GM19397 (cell line): ENCODE data around the gene PTPRU.
"Not testable (repeated sequence)": the region's sequence is repeated elsewhere in the genome, so short reads cannot be mapped to it uniquely, and the experiment has no call there.

Experiments
- ATAC-seq: cut with Tn5 transposase; IDR thresholded peaks from one replicate; pipeline ENCODE4 v1.9.1; 2021; ENCODE audit warnings: mild to moderate bottlenecking, moderate library complexity; ENCODE audit not compliant: unreplicated experiment

The PTPRU gene

DNA sequence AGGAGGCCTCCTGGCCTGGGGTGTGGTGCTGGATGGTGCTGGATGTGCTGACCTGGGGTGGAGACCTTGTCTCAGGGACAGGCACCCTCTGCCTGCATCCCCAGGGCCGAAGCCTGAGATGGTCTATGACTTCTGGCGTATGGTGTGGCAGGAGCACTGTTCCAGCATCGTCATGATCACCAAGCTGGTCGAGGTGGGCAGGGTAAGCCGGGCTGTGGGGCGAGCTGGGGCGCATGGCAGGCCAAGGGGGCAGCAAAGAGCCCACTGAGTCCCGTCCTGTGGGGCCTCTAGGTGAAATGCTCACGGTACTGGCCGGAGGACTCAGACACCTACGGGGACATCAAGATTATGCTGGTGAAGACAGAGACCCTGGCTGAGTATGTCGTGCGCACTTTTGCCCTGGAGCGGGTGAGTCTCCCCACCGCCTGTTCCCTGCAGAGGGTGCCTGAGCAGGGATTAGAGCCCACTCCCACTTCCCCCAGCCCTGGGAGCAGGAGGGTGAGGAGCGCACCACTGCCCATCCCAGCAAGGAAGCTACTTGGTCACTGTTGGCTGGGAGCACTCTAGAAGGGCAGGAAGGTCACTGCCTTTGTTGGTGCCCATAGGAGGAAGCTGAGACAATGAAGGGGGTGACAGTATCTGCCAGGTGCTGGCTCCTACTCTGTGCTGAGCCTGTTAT is 75.2 kb downstream of the PTPRU start:
- ATAC-seq = no peak

DNA sequence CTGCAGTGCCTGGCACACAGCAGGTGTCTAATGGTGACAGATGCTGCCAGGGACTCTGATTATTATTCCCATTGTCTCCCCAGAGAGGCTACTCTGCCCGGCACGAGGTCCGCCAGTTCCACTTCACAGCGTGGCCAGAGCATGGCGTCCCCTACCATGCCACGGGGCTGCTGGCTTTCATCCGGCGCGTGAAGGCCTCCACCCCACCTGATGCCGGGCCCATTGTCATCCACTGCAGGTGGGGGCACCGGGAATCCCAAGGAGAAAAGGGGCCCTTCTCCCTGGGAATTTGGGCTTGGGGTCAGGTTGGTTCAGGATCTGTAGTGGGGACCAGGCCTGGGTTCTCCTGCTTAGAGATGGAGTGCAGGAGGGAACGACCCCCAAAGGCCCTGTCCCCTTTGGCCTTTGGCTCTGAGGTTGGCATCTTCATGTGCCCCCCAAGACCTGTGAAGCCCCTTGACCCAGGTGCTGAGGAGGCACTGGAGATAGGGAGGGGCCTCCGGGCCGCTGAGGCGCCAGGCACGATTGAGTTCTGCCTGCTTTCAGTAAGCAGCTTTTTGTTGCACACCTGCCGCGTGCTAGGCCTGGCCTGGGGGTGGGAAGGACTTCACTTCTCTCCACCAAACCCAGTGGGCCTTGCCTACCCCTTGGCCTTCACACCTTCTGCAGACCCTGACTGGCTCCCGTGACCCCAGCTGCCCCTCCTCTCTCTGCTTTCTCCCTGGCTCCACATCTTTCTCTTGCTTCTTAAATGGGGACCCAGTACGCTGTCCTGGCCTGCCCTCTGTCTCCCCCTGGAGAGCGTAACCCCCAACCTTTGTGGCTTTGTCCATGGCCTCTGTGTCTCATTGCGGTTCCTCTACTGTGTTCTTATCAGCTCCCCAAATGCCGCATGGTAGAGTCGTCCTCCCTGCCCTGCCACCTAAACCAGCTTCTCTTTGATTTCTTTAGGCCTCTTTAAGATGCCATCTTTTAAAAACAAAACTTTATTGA is 76.4 kb downstream of the PTPRU start:
- ATAC-seq = no peak

DNA sequence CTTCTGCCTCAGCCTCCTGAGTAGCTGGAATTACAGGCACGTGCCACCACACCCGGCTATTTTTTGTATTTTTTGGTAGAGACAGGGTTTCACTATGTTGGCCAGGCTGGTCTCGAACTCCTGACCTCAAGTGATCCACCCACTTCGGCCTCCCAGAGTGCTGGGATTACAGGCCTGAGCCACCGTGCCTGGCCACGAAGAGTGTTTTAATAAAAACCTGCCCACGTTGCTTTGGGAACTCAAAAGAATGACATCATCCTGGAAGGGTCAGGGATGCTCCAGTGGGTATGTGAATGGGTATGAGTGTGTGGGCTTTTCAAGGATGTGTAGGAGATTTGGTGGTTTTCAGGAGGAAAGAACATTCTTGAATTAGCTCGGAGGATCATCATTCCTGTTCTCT is 78.4 kb downstream of the PTPRU start:
- not testable (repeated sequence) for ATAC-seq

DNA sequence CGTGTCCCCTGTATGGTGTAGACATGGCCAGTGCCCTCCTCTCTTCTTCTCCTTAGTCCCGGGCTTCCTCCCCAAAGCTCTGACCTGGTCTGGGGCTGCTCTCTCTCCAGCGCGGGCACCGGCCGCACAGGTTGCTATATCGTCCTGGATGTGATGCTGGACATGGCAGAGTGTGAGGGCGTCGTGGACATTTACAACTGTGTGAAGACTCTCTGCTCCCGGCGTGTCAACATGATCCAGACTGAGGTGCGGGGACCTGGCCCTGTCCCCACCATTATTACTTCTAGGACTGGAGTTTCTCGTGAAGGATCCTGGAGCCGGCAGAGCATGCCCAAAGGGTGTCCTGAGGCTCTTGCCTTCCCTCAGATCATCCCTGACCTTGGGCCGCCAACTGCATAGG is 78.9 kb downstream of the PTPRU start:
- no peak for ATAC-seq

DNA sequence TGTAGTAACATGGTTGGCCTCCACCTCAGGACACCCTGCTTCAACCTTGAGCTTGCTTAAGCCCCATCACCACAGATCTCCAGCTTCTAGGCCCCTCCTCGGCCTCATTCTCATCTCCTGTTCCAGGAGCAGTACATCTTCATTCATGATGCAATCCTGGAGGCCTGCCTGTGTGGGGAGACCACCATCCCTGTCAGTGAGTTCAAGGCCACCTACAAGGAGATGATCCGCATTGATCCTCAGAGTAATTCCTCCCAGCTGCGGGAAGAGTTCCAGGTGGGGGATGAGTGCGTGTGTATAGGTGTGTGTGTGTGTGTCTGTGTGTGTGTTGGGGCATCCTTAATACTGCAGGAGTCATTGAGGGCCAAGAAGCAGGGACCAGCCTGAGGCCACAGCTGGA is 79.6 kb downstream of the PTPRU start:
- ATAC-seq = no peak

DNA sequence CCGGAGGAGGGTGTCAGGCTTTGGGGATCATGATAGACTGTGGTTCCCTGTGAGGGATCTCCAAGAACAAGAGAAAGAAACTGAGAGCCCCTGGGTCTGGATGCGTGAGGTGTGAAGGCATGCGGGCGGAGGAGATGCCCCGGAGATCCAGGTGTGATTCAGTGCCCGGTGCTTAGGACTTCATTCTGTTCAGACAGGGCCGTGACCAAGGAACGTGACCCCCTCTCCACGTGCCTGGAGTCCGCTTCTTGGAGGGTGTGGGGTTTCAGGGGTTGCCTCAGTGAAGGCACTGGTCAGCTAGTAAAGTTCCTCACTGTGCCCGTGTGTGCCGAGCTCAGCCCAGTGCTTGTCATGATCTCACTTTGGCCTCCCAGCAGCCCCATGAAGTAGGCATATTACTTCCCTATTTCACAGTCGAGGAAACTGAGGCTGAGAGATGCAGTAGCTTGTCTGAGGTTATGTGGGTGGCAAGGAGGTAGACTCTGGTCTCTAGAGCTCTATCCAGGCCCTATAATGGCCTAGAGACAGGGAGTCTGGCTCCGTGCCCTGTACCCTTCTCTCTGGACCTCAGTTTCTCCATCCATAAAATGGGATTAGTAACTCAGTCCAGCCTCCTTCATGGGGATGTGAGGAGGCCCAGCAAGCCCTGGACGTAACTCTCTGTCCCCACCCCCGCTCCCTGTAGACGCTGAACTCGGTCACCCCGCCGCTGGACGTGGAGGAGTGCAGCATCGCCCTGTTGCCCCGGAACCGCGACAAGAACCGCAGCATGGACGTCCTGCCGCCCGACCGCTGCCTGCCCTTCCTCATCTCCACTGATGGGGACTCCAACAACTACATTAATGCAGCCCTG is 81.0 kb downstream of the PTPRU start:
- no peak for ATAC-seq

DNA sequence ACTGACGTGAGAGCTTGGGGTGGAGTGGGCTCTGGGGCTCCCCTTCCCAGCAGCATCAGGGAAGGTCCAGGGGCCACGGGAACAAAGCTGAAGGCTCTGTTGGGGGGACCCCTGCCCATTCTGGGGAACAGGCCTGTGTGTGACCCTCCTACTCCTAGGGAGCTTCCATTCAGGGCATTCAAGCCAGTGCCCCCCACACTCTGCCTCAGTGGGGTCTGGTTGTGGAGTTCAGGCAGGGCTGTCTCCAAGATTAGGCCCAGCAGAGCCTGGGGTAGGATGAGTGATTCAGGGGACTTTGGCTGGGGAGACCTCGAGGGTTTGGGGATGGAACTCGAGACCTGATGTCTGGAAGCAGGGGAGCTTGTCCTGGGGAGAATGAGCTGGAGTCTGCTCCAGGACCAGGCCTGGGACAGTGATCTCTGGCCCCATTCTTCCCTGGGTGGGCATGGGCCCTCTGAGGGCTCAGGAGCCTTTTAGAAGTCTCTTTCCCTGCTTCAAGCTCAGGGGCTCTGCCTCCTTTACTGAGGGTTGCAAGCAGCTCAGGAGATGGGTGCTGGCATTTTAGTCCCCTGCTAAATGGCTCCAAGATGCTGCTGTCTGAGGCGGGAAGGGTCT is 81.7 kb downstream of the PTPRU start:
- no peak for ATAC-seq

DNA sequence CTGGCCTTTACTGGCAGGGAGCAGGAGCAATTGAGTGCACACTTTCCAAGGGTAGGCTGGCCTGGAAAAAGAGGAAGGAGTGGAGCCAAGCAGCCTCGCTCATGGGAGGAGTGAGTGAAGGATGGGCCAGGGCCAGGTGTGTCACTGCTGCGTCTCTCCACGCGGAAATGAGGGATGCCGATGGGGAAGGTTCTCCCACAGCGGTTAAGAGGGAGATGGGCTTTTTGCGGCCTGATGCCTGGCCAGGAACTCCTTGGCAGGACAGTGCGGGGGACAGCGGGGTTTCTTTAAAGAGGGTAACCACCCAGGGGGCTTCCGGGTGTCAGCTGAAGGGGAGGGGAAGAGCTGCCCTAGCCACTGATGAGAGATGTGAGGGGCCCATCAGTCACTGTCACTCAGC is 82.4 kb downstream of the PTPRU start:
- ATAC-seq = no peak

DNA sequence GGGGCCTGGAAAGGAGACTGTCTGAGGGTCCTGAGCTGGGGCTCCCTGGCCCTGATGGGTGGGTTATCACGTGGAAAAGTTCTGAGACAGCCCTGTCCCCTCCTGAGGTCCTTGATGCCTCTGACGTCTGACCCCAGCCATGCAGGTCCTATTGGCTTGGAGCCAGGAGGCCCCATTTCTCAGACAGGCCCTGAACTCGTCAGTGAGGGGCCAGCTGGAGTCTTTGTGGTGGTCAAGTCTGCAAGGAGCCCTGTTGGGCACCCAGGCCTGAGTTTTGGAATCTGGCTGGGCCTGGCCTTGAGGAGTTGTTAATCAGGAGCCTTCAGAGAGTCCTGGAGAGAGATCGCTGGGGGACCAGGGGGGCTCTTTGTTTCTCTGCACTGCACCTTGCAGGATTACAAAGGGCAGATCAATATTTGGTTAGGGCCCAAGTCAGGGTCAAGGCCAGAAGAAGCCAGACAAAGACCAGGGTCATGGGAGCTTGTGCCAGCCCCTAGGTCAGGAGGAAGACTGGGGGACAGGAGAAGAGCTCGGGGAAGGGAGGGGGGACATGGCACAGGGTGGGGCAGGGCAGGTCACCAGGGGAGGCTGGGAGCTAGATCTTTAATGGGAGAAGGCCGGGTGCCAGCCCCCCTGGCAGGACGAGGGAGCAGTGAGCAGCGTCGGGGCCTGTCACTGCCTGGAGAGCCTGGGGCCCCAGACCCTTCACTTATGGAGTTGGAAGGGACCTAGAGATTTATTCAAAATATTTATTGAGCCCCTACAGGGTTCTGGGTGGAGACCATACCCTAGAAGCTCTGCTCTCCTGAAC is 83.2 kb downstream of the PTPRU start:
- ATAC-seq = no peak

DNA sequence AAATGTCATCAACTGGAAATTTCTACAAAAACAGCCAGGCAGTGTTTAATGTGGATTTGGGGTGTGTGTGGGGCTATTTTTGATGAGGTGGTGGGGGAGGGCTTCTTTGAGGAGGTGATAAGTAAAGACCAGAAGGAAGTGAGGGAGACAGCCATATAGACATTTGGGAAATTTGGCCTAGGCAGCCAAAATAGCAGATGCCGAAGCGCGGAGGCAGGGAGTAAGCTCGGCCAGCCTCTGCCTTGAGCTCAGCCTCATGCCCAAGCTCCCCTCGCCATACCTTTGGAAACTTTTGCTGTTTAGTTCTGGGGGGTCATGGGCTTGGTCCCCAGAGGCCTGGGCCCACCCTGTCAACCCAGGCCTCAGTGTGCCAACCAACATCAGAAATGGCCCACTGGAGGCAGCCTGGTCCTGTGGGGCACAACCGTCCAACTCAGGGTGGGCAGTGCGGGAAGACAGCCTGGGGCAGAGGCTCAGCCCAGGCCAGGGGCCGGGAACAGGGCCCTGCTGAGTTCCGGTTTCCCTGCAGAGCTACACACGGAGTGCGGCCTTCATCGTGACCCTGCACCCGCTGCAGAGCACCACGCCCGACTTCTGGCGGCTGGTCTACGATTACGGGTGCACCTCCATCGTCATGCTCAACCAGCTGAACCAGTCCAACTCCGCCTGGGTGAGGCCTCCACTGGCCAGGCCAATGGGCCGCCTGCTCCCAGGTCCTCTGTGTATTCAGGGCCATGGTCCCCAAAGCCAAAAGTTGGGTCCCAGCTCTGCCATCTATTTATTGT is 84.0 kb downstream of the PTPRU start:
- ATAC-seq = no peak

DNA sequence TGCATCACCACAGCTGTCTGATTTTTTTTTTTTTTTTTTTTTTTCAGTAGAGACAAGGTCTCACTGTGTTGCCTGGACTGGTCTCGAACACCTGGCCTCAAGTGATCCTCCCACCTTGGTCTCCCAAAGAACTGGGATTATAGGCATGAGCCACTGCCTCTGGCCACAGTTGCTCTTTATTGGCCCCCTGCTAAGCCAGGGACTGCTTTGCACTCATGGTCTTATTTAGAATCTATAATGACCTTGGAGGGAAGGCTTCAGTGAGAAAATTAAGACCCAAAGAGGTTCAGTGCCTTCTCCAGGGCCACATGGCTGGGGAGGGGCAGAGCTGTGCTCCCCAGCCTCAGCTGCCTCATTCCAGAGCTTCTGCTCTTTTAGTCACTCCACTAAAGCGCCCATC is 84.9 kb downstream of the PTPRU start:
- no peak for ATAC-seq

DNA sequence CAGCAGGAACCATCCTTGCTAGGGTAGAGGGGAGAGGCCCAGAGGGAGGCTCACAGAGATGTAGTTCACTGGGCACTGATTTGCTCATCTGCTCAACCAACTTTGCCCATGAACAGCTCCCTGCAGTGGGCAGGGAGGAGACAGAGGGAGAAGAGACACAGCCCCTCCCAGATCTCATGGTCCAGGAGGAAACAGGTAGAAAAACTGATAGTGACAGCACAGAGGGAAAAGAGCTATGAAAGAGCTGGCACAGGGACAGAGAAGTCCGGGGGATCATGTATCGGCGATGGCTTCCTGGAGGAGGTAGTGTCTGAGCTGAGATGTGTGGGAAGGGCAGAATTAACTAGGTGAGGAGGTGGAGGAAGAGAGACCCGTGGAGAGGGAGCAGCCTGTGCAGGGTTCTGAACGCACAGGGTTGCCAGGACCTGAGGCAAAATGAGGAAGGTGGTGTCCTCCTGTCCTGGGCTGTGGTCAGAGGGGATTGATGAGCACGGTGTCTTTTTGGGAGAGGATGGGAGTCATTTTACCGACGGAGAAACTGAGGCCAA is 85.9 kb downstream of the PTPRU start:
- ATAC-seq = no peak

DNA sequence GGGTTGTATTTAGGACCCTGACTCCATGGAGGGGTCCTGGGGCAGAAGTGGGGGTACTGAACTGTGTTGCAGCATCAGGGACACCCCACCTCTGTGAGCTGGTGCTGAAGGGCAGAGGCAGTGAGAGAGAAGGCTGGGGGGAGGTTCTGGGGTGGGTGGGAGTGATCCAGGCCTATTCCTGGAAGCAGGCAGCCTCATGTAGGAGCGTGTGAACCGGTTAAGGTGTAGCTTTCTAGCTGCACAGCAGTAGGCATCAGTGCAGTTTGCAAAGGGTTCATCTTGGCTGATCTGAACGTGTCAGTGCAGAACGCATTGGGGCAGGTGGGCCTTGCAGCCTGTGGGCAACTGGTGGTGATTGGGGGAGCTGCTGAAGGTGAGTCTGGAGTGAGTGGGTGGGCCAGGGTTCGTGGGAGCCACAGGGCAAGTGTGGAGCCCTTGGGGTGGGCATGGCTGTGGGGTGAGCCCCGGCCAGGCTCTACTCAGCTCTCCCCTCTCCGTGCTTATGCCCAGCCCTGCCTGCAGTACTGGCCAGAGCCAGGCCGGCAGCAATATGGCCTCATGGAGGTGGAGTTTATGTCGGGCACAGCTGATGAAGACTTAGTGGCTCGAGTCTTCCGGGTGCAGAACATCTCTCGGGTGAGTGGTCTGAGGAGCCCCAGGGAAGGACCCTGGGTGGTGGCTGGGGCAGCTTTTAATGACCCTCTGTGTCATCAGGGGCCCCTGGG is 86.7 kb downstream of the PTPRU start:
- ATAC-seq = no peak

DNA sequence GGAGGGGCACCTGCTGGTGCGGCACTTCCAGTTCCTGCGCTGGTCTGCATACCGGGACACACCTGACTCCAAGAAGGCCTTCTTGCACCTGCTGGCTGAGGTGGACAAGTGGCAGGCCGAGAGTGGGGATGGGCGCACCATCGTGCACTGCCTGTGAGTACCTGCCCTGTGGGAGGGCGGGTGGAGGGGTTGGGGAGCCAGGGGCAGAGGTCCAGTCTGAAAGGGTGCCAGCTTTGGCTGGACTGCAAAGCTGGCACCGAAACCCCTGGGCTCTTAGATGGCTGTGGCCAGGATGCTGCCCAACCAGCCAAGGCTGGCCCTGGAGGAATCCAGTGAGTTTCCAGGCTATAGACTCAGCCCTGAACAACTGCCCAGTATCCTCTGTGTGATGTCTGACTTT is 87.3 kb downstream of the PTPRU start:
- ATAC-seq = no peak

DNA sequence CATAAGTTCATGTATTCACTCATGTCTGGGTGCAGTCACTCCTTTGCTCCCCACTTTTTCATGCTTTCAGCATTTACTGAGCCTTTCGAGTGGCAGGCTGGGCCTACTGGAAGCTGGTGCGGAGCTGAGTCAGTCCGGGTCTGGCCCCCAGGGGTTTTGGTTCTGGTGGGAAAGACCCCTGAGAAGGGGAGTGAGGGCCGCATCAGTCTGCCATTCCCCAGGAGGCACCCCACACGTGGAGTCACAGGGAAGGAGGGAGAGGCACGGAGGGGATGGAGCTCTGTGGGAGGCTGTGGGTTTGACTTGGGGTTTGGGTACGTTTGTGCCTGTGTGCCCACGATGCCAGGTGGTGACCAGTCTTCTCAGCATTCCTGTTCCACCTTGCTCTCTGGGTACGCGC is 87.9 kb downstream of the PTPRU start:
- no peak for ATAC-seq

DNA sequence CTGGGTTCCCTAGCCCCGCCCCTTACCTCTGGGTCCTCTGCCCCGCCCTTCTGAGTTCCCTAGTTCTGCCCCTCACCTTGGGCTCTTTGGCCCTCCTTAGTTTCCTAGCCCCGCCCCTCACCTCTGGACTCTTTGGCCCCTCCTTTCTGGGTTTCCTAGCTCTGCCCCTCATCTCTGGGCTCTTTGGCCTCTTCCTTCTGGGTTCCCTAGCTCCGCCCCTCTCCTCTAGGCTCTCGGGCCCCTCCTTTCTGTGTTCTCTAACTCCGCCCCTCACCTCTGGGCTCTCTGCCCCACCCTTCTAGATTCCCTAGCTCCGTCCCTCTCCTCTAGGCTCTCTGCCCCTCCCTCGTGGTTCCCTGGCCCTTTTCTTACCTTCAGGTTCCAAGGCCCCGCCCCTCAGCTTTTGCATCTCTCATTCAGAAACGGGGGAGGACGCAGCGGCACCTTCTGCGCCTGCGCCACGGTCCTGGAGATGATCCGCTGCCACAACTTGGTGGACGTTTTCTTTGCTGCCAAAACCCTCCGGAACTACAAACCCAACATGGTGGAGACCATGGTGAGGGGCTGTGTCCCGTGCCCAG is 88.5 kb downstream of the PTPRU start:
- ATAC-seq = no peak

DNA sequence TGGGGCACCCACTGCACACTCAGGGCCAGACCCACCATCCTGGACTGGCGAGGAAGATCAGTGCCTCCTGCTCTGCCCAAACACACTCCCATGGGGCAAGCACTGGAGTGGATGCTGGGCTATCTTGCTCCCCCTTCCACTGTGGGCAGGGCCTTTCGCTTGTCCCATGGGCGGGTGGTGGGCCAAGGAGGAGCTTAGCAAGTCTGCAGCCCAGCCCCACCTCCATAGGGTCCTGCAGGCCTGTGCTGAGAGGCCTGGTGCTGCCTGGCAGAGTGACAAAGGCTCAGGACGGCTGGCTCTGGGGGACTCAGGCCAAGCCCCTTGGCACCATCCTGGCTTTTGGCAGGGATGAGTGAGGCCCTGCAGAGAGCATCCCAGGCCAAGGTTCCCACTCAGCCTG is 89.4 kb downstream of the PTPRU start:
- no peak for ATAC-seq

DNA sequence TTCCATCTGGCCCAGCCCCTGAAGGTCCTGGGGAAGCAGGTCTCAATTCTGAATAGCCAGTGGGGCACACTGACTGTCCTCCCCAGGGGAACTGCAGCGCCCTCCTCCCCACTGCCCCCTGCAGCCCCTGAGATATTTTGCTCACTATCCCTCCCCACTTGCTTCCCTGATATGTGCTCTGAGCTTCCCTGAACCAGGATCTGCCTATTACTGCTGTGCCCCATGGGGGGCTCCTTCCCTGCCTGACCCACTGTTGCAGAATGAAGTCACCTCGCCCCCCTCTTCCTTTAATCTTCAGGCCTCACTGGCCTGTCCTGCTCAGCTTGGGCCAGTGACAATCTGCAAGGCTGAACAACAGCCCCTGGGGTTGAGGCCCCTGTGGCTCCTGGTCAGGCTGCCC is 89.8 kb downstream of the PTPRU start:
- ATAC-seq = no peak
